Vagina (tissue), 2 donors: Measurements from ENCODE around the gene DET1.

Experiments used
- POLR2AphosphoS5 ChIP-seq, 2 donors: sonication (generic); formaldehyde crosslinking; IDR thresholded peaks; one replicate each; pipeline ENCODE4 v1.9.0; 2017; ENCODE audit warnings: antibody characterized with exemption in 2 of 2, mild to moderate bottlenecking in 2 of 2, low read depth in 1 of 2; ENCODE audit not compliant: insufficient read depth in 1 of 2
- TF ChIP-seq, protein P1 (sequence below), 3 experiments: fragments of 450-650 bp in 2 of 3; fragments of 200-600 bp in 1 of 3; sonication (generic) in 1 of 3; IDR thresholded peaks; one replicate each; pipeline ENCODE4 v1.5.1; 2017 to 2019; ENCODE audit warnings: antibody characterized with exemption in 3 of 3, mild to moderate bottlenecking in 2 of 3, moderate library complexity in 2 of 3

DNA sequence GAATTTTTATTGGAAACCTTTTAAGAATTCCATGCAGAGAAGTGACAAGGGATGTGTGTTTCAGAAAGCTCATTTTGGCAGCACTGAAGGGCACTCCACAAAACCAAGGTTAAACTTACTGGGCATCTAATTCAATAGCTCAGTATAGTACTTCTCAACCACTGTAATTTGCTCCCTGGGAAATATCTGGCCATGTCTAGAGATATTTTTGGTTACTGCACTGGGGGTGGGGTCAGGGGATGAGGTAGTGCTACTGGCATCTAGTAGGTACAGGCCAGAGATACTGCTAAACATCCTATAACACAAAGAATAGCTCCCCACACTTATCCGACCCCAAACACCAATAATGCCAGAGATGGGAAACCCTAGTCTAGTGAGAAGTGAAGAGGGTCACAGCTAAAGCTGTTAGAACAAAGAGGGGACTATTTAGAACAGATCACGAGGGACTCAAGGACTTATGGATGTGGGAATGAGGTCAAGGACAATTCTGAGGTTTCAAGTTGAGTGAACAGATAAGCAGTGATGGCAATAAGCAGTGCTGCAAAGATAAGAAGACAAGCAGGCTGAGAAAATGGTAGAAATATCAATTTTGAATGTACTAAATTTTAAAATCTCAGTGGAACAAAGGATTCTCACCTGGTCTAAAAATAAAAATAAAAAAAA, 82.5 kb downstream of the DET1 start:
- TF ChIP-seq, protein P1, sequence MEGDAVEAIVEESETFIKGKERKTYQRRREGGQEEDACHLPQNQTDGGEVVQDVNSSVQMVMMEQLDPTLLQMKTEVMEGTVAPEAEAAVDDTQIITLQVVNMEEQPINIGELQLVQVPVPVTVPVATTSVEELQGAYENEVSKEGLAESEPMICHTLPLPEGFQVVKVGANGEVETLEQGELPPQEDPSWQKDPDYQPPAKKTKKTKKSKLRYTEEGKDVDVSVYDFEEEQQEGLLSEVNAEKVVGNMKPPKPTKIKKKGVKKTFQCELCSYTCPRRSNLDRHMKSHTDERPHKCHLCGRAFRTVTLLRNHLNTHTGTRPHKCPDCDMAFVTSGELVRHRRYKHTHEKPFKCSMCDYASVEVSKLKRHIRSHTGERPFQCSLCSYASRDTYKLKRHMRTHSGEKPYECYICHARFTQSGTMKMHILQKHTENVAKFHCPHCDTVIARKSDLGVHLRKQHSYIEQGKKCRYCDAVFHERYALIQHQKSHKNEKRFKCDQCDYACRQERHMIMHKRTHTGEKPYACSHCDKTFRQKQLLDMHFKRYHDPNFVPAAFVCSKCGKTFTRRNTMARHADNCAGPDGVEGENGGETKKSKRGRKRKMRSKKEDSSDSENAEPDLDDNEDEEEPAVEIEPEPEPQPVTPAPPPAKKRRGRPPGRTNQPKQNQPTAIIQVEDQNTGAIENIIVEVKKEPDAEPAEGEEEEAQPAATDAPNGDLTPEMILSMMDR (IDR thresholded peaks at IDR 0.05), result no peak
- TF ChIP-seq POLR2AphosphoS5 (IDR thresholded peaks at IDR 0.05; ENCODE audit: insufficient read depth in 1 of 2, low read depth in 1 of 2), result no peak
